Muscle layer of colon (tissue), 2 donors: ENCODE results near the gene ACBD5.
"Not testable (repeated sequence)": the region's sequence is repeated elsewhere in the genome, so short reads cannot be mapped to it uniquely, and the experiment has no call there.

ENCODE experiments used
- H3K27ac ChIP-seq: one replicate; pipeline ENCODE4 v1.7.0; 2013; ENCODE audit warnings: low read depth, mild to moderate bottlenecking, low read length, moderate library complexity
- H3K27me3 ChIP-seq, 2 donors: one replicate each; pipeline ENCODE4 v1.7.0; 2013; ENCODE audit warnings: low read length in 2 of 2, mild to moderate bottlenecking in 2 of 2; ENCODE audit not compliant: insufficient read depth in 2 of 2, control insufficient read depth in 1 of 2
- H3K36me3 ChIP-seq: one replicate; pipeline ENCODE4 v1.7.0; 2013; ENCODE audit warnings: mild to moderate bottlenecking, low read length; ENCODE audit not compliant: insufficient read depth
- H3K4me1 ChIP-seq: one replicate; pipeline ENCODE4 v1.7.0; 2013; ENCODE audit warnings: mild to moderate bottlenecking, low read length; ENCODE audit not compliant: insufficient read depth
- H3K4me3 ChIP-seq, 2 donors: one replicate each; pipeline ENCODE4 v1.7.0; 2013; ENCODE audit warnings: low read length in 2 of 2, low read depth in 1 of 2, mild to moderate bottlenecking in 1 of 2, moderate library complexity in 1 of 2
- H3K9ac ChIP-seq: one replicate; pipeline ENCODE4 v1.7.0; 2013; ENCODE audit warnings: low read length
- H3K9me3 ChIP-seq: one replicate; pipeline ENCODE4 v1.7.0; 2013; ENCODE audit warnings: mild to moderate bottlenecking, low read length
- donor health status: abdominal sarcoma.
- donor health status: Adenocarcinoma of cecum.

ACBD5 gene

GRCh38 chr10:27236589-27237128 is 3.9 kb downstream of the ACBD5 start:
- not testable (repeated sequence) for H3K4me3 ChIP-seq, H3K9ac ChIP-seq, H3K27ac ChIP-seq, H3K9me3 ChIP-seq, H3K36me3 ChIP-seq, H3K27me3 ChIP-seq, H3K4me1 ChIP-seq

- H3K4me3 ChIP-seq, result no peak overlapping the region
- H3K4me1 ChIP-seq, result no peaks in the 10 kb centered on the region
- H3K27me3 ChIP-seq, result no peaks in the 10 kb centered on the region
- no peak overlapping the region for H3K27ac ChIP-seq
- no peaks in the 10 kb centered on the region for H3K9me3 ChIP-seq
- H3K36me3 ChIP-seq, result peaks cover 10% of the 10 kb centered on the region
- no peak overlapping the region for H3K9ac ChIP-seq
Observed at GRCh38 chr10:27235706-27236105, 4.9 kb downstream of the ACBD5 start.

- no peaks in the 10 kb centered on the region for H3K27me3 ChIP-seq
- no peak overlapping the region for H3K9ac ChIP-seq
- no peaks in the 10 kb centered on the region for H3K9me3 ChIP-seq
- H3K36me3 ChIP-seq, result peaks cover 11% of the 10 kb centered on the region
- H3K4me1 ChIP-seq, result no peaks in the 10 kb centered on the region
- H3K4me3 ChIP-seq, result no peak overlapping the region
- H3K27ac ChIP-seq, result no peak overlapping the region
Observed at GRCh38 chr10:27230022-27230421, 10.6 kb downstream of the ACBD5 start.

GRCh38 chr10:27225642-27226257 is 14.8 kb downstream of the ACBD5 start:
- peaks cover 22% of the 10 kb centered on the region for H3K36me3 ChIP-seq
- no peaks in the 10 kb centered on the region for H3K27me3 ChIP-seq
- H3K9ac ChIP-seq, result no peak overlapping the region
- H3K4me3 ChIP-seq, result no peak overlapping the region
- H3K27ac ChIP-seq, result no peak overlapping the region
- no peaks in the 10 kb centered on the region for H3K4me1 ChIP-seq
- no peaks in the 10 kb centered on the region for H3K9me3 ChIP-seq

- Histone ChIP-seq H3K4me1 (no peaks in the 10 kb centered on the region), H3K9ac (no peak overlapping the region), H3K36me3 (peaks cover 21% of the 10 kb centered on the region), H3K4me3 (no peak overlapping the region), H3K27ac (no peak overlapping the region), H3K27me3 (no peaks in the 10 kb centered on the region), H3K9me3 (no peaks in the 10 kb centered on the region)
Observed at GRCh38 chr10:27225011-27225590, 15.5 kb downstream of the ACBD5 start.

- no peaks in the 10 kb centered on the region for H3K9me3 ChIP-seq
- H3K9ac ChIP-seq, result no peak overlapping the region
- peaks cover 21% of the 10 kb centered on the region for H3K36me3 ChIP-seq
Observed at GRCh38 chr10:27223964-27224363, 16.6 kb downstream of the ACBD5 start.

GRCh38 chr10:27207350-27207749 is 33.2 kb downstream of the ACBD5 start:
- no peak overlapping the region for H3K9ac ChIP-seq
- H3K4me3 ChIP-seq, result no peak overlapping the region
- no peaks in the 10 kb centered on the region for H3K4me1 ChIP-seq
- no peak overlapping the region for H3K27ac ChIP-seq
- peaks cover 38% of the 10 kb centered on the region for H3K36me3 ChIP-seq
- H3K9me3 ChIP-seq, result no peaks in the 10 kb centered on the region
- H3K27me3 ChIP-seq, result no peaks in the 10 kb centered on the region

More at GRCh38 chr10:27223964-27224363, 16.6 kb downstream of the ACBD5 start:
- no peaks in the 10 kb centered on the region for H3K4me1 ChIP-seq
- no peak overlapping the region for H3K27ac ChIP-seq
- H3K27me3 ChIP-seq, result no peaks in the 10 kb centered on the region
- H3K4me3 ChIP-seq, result no peak overlapping the region

- H3K4me1 ChIP-seq, result no peaks in the 10 kb centered on the region
- peaks cover 15% of the 10 kb centered on the region for H3K36me3 ChIP-seq
- no peaks in the 10 kb centered on the region for H3K27me3 ChIP-seq
- no peaks in the 10 kb centered on the region for H3K9me3 ChIP-seq
- H3K9ac ChIP-seq, result no peak overlapping the region
- H3K27ac ChIP-seq, result no peak overlapping the region
- H3K4me3 ChIP-seq, result no peak overlapping the region
Observed at GRCh38 chr10:27203806-27204205, 36.8 kb downstream of the ACBD5 start.

GRCh38 chr10:27197980-27198620 is 42.5 kb downstream of the ACBD5 start:
- H3K9me3 ChIP-seq, result no peaks in the 10 kb centered on the region
- H3K4me3 ChIP-seq, result no peak overlapping the region
- peaks cover 9% of the 10 kb centered on the region for H3K36me3 ChIP-seq
- H3K9ac ChIP-seq, result no peak overlapping the region
- H3K27me3 ChIP-seq, result no peaks in the 10 kb centered on the region
- no peak overlapping the region for H3K27ac ChIP-seq
- peaks cover 6% of the 10 kb centered on the region for H3K4me1 ChIP-seq

- Histone ChIP-seq H3K36me3 (peaks cover 4% of the 10 kb centered on the region), H3K9ac (no peak overlapping the region), H3K4me3 (no peak overlapping the region), H3K9me3 (no peaks in the 10 kb centered on the region), H3K27ac (no peak overlapping the region), H3K27me3 (no peaks in the 10 kb centered on the region), H3K4me1 (no peaks in the 10 kb centered on the region)
Observed at GRCh38 chr10:27192284-27192683, 48.3 kb downstream of the ACBD5 start.

- H3K9ac ChIP-seq, result no peak overlapping the region
- peaks cover 9% of the 10 kb centered on the region for H3K36me3 ChIP-seq
- H3K4me3 ChIP-seq, result no peak overlapping the region
- no peaks in the 10 kb centered on the region for H3K27me3 ChIP-seq
- H3K27ac ChIP-seq, result no peak overlapping the region
- no peaks in the 10 kb centered on the region for H3K4me1 ChIP-seq
- no peaks in the 10 kb centered on the region for H3K9me3 ChIP-seq
Observed at GRCh38 chr10:27190508-27190907, 50.1 kb downstream of the ACBD5 start.
